22Rv1 (cell line): Measurements from ENCODE around the gene ARFGAP2.

Experiments
- H3K27ac ChIP-seq: fragments of 450-650 bp; 2 replicates; pipeline ENCODE4 v1.5.1; 2017
- CTCF ChIP-seq: fragments of 450-650 bp; IDR thresholded peaks from 2 replicates; pipeline ENCODE4 v1.5.1; 2017; ENCODE audit warnings: mild to moderate bottlenecking
- ZFX ChIP-seq: fragments of 450-650 bp; IDR thresholded peaks from 2 replicates; pipeline ENCODE4 v1.6.1; 2017; ENCODE audit warnings: antibody characterized with exemption, borderline replicate concordance

The ARFGAP2 gene

GRCh38 chr11:47152126-47152952 is 24.3 kb downstream of the ARFGAP2 start:
- TF ChIP-seq CTCF (no peak), ZFX (no peak)
- H3K27ac ChIP-seq: no peak overlapping the region

GRCh38 chr11:47149782-47150181 is 26.9 kb downstream of the ARFGAP2 start:
- TF ChIP-seq ZFX: no peak
- TF ChIP-seq CTCF: no peak
- H3K27ac ChIP-seq: no peak overlapping the region

- H3K27ac ChIP-seq: no peak overlapping the region
Measured at GRCh38 chr11:47148903-47149531, 27.7 kb downstream of the ARFGAP2 start.

GRCh38 chr11:47148270-47148669 is 28.4 kb downstream of the ARFGAP2 start:
- no peak for TF ChIP-seq CTCF
- TF ChIP-seq ZFX: no peak
- H3K27ac ChIP-seq: no peak overlapping the region

More at GRCh38 chr11:47148903-47149531, 27.7 kb downstream of the ARFGAP2 start:
- TF ChIP-seq ZFX (no peak), CTCF (no peak)

- TF ChIP-seq CTCF: no peak
- H3K27ac ChIP-seq: no peak overlapping the region
Measured at GRCh38 chr11:47147681-47148080, 29.0 kb downstream of the ARFGAP2 start.

- TF ChIP-seq CTCF: no peak
- no peak for TF ChIP-seq ZFX
- H3K27ac ChIP-seq: no peak overlapping the region
Measured at GRCh38 chr11:47147250-47147649, 29.4 kb downstream of the ARFGAP2 start.

GRCh38 chr11:47144541-47144940 is 32.1 kb downstream of the ARFGAP2 start:
- H3K27ac ChIP-seq: no peak overlapping the region
- TF ChIP-seq CTCF: no peak
- TF ChIP-seq ZFX: no peak
